ENCODE data around the gene SNED1.

Gene SNED1

DNA sequence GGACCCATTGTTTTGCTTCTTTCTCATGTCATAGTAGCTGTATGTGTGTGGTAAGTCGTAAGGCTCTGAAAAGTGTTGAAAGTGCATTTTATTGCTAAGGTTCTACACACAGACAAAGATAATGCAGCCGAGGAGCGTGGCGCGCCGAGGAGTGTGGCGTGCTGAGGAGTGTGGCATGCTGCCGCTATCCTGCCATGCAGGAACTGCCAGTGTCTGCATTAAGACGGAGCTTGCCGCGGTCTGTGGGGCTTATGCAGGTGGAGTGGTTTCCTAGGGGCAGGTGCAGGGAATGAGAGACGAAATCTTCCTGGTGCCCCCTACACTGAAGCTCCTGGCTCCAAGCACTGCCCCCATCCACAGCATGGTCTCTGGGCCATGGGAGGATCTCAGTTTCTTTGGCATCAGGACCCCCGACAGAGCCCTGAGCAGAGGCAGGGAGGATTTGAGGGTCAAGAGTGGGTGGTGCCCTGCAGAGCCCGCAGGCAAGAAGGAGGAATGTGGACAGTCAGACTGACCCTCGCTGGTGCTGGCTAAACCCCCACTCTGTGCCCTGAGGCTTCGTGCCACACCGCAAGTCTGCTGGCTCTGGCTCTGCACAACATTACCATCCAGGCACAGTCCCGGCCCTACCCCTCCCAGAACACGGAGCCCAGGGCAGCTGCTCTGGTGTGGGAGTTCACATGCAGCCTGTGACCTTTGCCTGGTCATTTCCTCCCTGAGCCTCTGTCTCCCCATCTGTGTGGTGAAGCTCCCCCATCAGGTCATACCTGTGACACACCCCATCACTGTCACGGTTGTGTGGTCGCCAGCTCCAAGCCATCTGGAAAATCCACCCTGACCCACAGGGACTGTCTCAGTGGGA lies 3.2 kb downstream of the SNED1 start:
- Histone ChIP-seq H3K27me3 (ENCODE audit: insufficient read depth, poor library complexity, severe bottlenecking) (peaks cover 23% of the 10 kb centered on the region), H3K27ac (replicated peaks) (no peak overlapping the region), H3K4me3 (replicated peaks; ENCODE audit: insufficient read depth, low read length) (no peak overlapping the region)
- no peak for DNase-seq (ENCODE audit: low read depth in 1 of 2, low spot score in 1 of 2)
- TF ChIP-seq REST (IDR thresholded peaks at IDR 0.05; ENCODE audit: insufficient replicate concordance, low read depth), result no peak
- TF ChIP-seq CTCF (IDR thresholded peaks at IDR 0.05; ENCODE audit: insufficient read depth, low read length), result no peak
- no peak for TF ChIP-seq GABPA (IDR thresholded peaks at IDR 0.05; ENCODE audit: low read depth)
- TF ChIP-seq POLR2AphosphoS5 (IDR thresholded peaks at IDR 0.05; ENCODE audit: low read depth), result no peak
- TF ChIP-seq SPI1 (IDR thresholded peaks at IDR 0.05; ENCODE audit: borderline replicate concordance, low read depth), result no peak

- H3K4me3 ChIP-seq (replicated peaks; ENCODE audit: insufficient read depth, low read length), result no peak overlapping the region
- H3K27me3 ChIP-seq (ENCODE audit: insufficient read depth, poor library complexity, severe bottlenecking), result peaks cover 23% of the 10 kb centered on the region
- no peak overlapping the region for H3K27ac ChIP-seq (replicated peaks)
- TF ChIP-seq GABPA (IDR thresholded peaks at IDR 0.05; ENCODE audit: low read depth), result no peak
- TF ChIP-seq REST (IDR thresholded peaks at IDR 0.05; ENCODE audit: insufficient replicate concordance, low read depth), result no peak
- no peak for TF ChIP-seq CTCF (IDR thresholded peaks at IDR 0.05; ENCODE audit: insufficient read depth, low read length)
- no peak for TF ChIP-seq SPI1 (IDR thresholded peaks at IDR 0.05; ENCODE audit: borderline replicate concordance, low read depth)
- TF ChIP-seq POLR2AphosphoS5 (IDR thresholded peaks at IDR 0.05; ENCODE audit: low read depth), result no peak
- no peak for DNase-seq (ENCODE audit: low read depth in 1 of 2, low spot score in 1 of 2)
Observed at GRCh38 chr2:241002275-241003046, 4.0 kb downstream of the SNED1 start.

- no peak for TF ChIP-seq POLR2AphosphoS5 (IDR thresholded peaks at IDR 0.05; ENCODE audit: low read depth)
- no peak for TF ChIP-seq CTCF (IDR thresholded peaks at IDR 0.05; ENCODE audit: insufficient read depth, low read length)
- no peak for TF ChIP-seq REST (IDR thresholded peaks at IDR 0.05; ENCODE audit: insufficient replicate concordance, low read depth)
- TF ChIP-seq SPI1 (IDR thresholded peaks at IDR 0.05; ENCODE audit: borderline replicate concordance, low read depth), result no peak
- TF ChIP-seq GABPA (IDR thresholded peaks at IDR 0.05; ENCODE audit: low read depth), result no peak
- no peak overlapping the region for H3K27ac ChIP-seq (replicated peaks)
- no peak for DNase-seq (ENCODE audit: low read depth in 1 of 2, low spot score in 1 of 2)
Observed at GRCh38 chr2:241003047-241003360, 4.6 kb downstream of the SNED1 start.

More at GRCh38 chr2:241003047-241003360, 4.6 kb downstream of the SNED1 start:
- H3K4me3 ChIP-seq (replicated peaks; ENCODE audit: insufficient read depth, low read length), result no peak overlapping the region
- H3K27me3 ChIP-seq (ENCODE audit: insufficient read depth, poor library complexity, severe bottlenecking), result peaks cover 18% of the 10 kb centered on the region
